Activated T-helper 1 cell treated with anti-CD3 and anti-CD28 coated beads, Interleukin-2, amount 50 U/mL, for 16 hours (primary cell): Measurements from ENCODE around the gene FUZ.

Experiments used
- DNase-seq, 2 donors: peaks; one replicate each; pipeline ENCODE4 v3.0.0-alpha.2; 2020; ENCODE audit warnings: low read depth in 1 of 2, low spot score in 1 of 2

The FUZ gene

GRCh38 chr19:49807904-49808675 lies 5.0 kb downstream of the FUZ start:
- no peak for DNase-seq

- DNase-seq, result no peak
Observed at GRCh38 chr19:49807058-49807903, 5.8 kb downstream of the FUZ start.

GRCh38 chr19:49806620-49806959 lies 6.5 kb downstream of the FUZ start:
- no peak for DNase-seq

GRCh38 chr19:49805822-49806619 lies 7.1 kb downstream of the FUZ start:
- DNase-seq, result no peak

GRCh38 chr19:49803529-49803856 lies 9.6 kb downstream of the FUZ start:
- DNase-seq, result no peak

GRCh38 chr19:49802836-49803528 lies 10.1 kb downstream of the FUZ start:
- DNase-seq, result no peak

GRCh38 chr19:49801966-49802661 lies 11.0 kb downstream of the FUZ start:
- DNase-seq, result no peak

- DNase-seq, result no peak
Observed at GRCh38 chr19:49801401-49801888, 11.6 kb downstream of the FUZ start.

GRCh38 chr19:49800771-49801170 lies 12.3 kb downstream of the FUZ start:
- DNase-seq, result no peak

- no peak for DNase-seq
Observed at GRCh38 chr19:49799798-49800376, 13.2 kb downstream of the FUZ start.

- DNase-seq, result no peak
Observed at GRCh38 chr19:49799271-49799797, 13.8 kb downstream of the FUZ start.

GRCh38 chr19:49798574-49798973 lies 14.5 kb downstream of the FUZ start:
- DNase-seq, result no peak

GRCh38 chr19:49795615-49796014 lies 17.5 kb downstream of the FUZ start:
- no peak for DNase-seq

GRCh38 chr19:49793561-49793840 lies 19.6 kb downstream of the FUZ start:
- no peak for DNase-seq

- DNase-seq, result no peak
Observed at GRCh38 chr19:49792829-49793560, 20.1 kb downstream of the FUZ start.

GRCh38 chr19:49791776-49792445 lies 21.2 kb downstream of the FUZ start:
- DNase-seq, result no peak

GRCh38 chr19:49790866-49791265 lies 22.2 kb downstream of the FUZ start:
- no peak for DNase-seq

- no peak for DNase-seq
Observed at GRCh38 chr19:49788857-49789256, 24.2 kb downstream of the FUZ start.

GRCh38 chr19:49787746-49788145 lies 25.3 kb downstream of the FUZ start:
- DNase-seq, result no peak
